Measurements from ENCODE around the gene SPTBN1. TPM values are rescaled to one million over a fixed set of nuclear protein-coding genes. Genes with fewer than 3 reads are reported as not detected.
"Not testable (repeated sequence)": the region's sequence is repeated elsewhere in the genome, so short reads cannot be mapped to it uniquely, and the experiment has no call there.

The SPTBN1 gene
- total RNA-seq, 4 donors from 2014 or later: 189 to 423 (median 341) TPM

GRCh38 chr2:54524226-54524991, 68.3 kb downstream of the SPTBN1 start:
- TF ChIP-seq CTCF (IDR thresholded peaks at IDR 0.05): no peak
- Histone ChIP-seq H3K27me3 (no peaks in the 10 kb centered on the region), H3K4me3 (no peak overlapping the region), H3K4me1 (no peaks in the 10 kb centered on the region), H3K27ac (peak overlapping the region; percentile 30 to 55), H3K36me3 (no peaks in the 10 kb centered on the region), H3K9me3 (no peaks in the 10 kb centered on the region)
- no peak for DNase-seq
- intact Hi-C loops (cut with DNase I; ENCODE audit: low total_unique reads): loop anchor here (10.0 kb wide), 1 partner anchor 180 kb away; no protein-coding TSS in a partner anchor

DNA sequence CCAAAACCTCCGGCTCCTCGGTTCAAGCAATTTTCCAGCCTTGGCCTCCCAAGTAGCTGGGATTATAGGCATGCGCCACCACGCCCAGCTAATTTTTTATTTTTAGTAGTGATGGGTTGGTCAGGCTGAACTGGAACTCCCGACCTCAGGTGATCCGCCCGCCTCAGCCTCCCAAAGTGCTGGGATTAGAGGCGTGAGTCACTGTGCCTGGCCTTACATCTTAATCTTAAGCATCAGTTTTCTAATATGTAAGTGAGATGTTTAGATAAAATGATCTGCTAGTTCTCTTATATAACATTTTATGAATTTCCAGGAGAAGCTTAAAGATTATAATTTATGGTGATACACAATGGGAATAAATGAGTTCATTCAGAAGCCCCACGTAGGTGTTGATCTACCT, 69.2 kb downstream of the SPTBN1 start:
- Histone ChIP-seq H3K27me3 (no peaks in the 10 kb centered on the region), H3K27ac (peak overlapping the region; percentile 30 to 55), H3K4me3 (no peak overlapping the region), H3K4me1 (no peaks in the 10 kb centered on the region), H3K36me3 (no peaks in the 10 kb centered on the region), H3K9me3 (no peaks in the 10 kb centered on the region)
- DNase-seq: no peak
- TF ChIP-seq POLR2A (IDR thresholded peaks at IDR 0.05) (no peak), CTCF (IDR thresholded peaks at IDR 0.05) (no peak)
- intact Hi-C loops (cut with DNase I; ENCODE audit: low total_unique reads): loop anchor here (10.0 kb wide), 1 partner anchor 179 kb away; no protein-coding TSS in a partner anchor

- peak overlapping the region in 1 of 2 donors; percentile 0 for H3K27ac ChIP-seq
- DNase-seq: no peak
- no peaks in the 10 kb centered on the region for H3K4me1 ChIP-seq
- no peaks in the 10 kb centered on the region for H3K36me3 ChIP-seq
- H3K9me3 ChIP-seq: no peaks in the 10 kb centered on the region
- intact Hi-C loops (cut with DNase I; ENCODE audit: low total_unique reads): loop anchor here (10.0 kb wide), 1 partner anchor 178 kb away; no protein-coding TSS in a partner anchor
- no peaks in the 10 kb centered on the region for H3K27me3 ChIP-seq
- H3K4me3 ChIP-seq: no peak overlapping the region
- TF ChIP-seq POLR2A (IDR thresholded peaks at IDR 0.05): no peak
- no peak for TF ChIP-seq CTCF (IDR thresholded peaks at IDR 0.05)
Measured at GRCh38 chr2:54526226-54526879, 70.2 kb downstream of the SPTBN1 start.

GRCh38 chr2:54528311-54528955, 72.3 kb downstream of the SPTBN1 start:
- Histone ChIP-seq H3K27me3 (no peaks in the 10 kb centered on the region), H3K4me3 (no peak overlapping the region), H3K27ac (no peak overlapping the region), H3K9me3 (no peaks in the 10 kb centered on the region), H3K4me1 (peaks cover 0 to 8% of the 10 kb centered on the region in 2 donors), H3K36me3 (no peaks in the 10 kb centered on the region)
- TF ChIP-seq POLR2A (IDR thresholded peaks at IDR 0.05) (no peak), CTCF (IDR thresholded peaks at IDR 0.05) (no peak)
- DNase-seq: no peak
- intact Hi-C loops (cut with DNase I; ENCODE audit: low total_unique reads): loop anchor here (10.0 kb wide), 1 partner anchor 176 kb away; no protein-coding TSS in a partner anchor

DNA sequence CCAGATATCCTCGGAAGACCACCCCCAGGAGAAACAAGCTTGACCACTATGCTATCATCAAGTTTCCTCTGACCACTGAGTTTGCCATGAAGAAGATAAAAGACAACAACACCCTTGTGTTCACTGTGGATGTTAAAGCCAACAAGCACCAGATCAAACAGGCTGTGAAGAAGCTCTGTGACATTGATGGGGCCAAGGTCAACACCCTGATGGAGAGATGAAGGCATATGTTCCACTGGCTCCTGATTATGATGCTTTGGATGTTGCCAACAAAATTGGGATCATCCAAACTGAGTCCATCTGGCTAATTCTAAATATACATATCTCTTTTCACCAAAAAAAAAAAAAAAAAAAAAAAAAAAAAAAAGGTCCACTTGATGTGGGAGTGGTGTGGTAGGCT, 73.4 kb downstream of the SPTBN1 start:
- not testable (repeated sequence) for DNase-seq, H3K9me3 ChIP-seq, H3K4me3 ChIP-seq, H3K36me3 ChIP-seq, H3K4me1 ChIP-seq, H3K27ac ChIP-seq, H3K27me3 ChIP-seq
- intact Hi-C loops (cut with DNase I; ENCODE audit: low total_unique reads): loop anchor here (10.0 kb wide), 1 partner anchor 175 kb away; no protein-coding TSS in a partner anchor

Measured in uterus (tissue), 4 donors.